Caco-2 (cell line): ENCODE results near the gene TXNIP. TPM values are rescaled to one million over a fixed set of nuclear protein-coding genes. Genes with fewer than 3 reads are reported as not detected.

Experiments used
- BruUV-seq: library from RNA; stranded (reverse); fragments of 400-500 nt; replicated peaks from 2 replicates; lab custom pipeline; 2021; lab: Mats Ljungman, UMichigan
- CTCF ChIA-PET: fragments of 300-600 bp; sonication (Branson Sonifier 250); formaldehyde crosslinking; loops from one replicate; lab custom pipeline; 2022; ENCODE audit warnings: antibody characterized with exemption; lab: Charles Lee
- POLR2A ChIA-PET: fragments of 300-600 bp; sonication (Branson Sonifier 250); formaldehyde crosslinking; loops from one replicate; lab custom pipeline; 2022; ENCODE audit warnings: antibody characterized with exemption; lab: Charles Lee
- DNase-seq, 2 experiments: peaks; one replicate each; pipeline versions ENCODE4 v3.0.0 to v3.0.0-alpha.2; 2020 to 2022
- H3K27me3 ChIP-seq: replicated peaks from 2 replicates; pipeline ENCODE4 v1.6.0; 2011; ENCODE audit warnings: low read length; ENCODE audit not compliant: control insufficient read depth, insufficient read depth
- H3K36me3 ChIP-seq: 2 replicates; pipeline ENCODE4 v1.5.1; 2011; ENCODE audit warnings: low read length; ENCODE audit not compliant: control insufficient read depth, insufficient read depth
- H3K4me1 ChIP-seq: fragments of 250-450 bp; sonication (Bioruptor Pico); 2 replicates; pipeline ENCODE4 v1.5.1; 2020; ENCODE audit warnings: mild to moderate bottlenecking
- H3K4me3 ChIP-seq: 2 replicates; pipeline ENCODE4 v1.5.1; 2011; ENCODE audit warnings: low read depth, mild to moderate bottlenecking, control low read depth, low read length
- H3K9me3 ChIP-seq: fragments of 250-450 bp; sonication (Bioruptor Pico); 2 replicates; pipeline ENCODE4 v1.5.1; 2020; ENCODE audit warnings: mild to moderate bottlenecking, moderate library complexity
- H3K27ac Mint-ChIP-seq: one replicate; pipeline ENCODE4 v1.8.0; 2022; ENCODE audit warnings: mixed read lengths; ENCODE audit not compliant: unreplicated experiment
- H3K27me3 Mint-ChIP-seq: one replicate; pipeline ENCODE4 v1.8.0; 2022; ENCODE audit warnings: mixed read lengths; ENCODE audit not compliant: insufficient read depth, unreplicated experiment
- H3K36me3 Mint-ChIP-seq: one replicate; pipeline ENCODE4 v1.8.0; 2022; ENCODE audit warnings: mild to moderate bottlenecking, mixed read lengths; ENCODE audit not compliant: insufficient read depth, unreplicated experiment
- H3K4me1 Mint-ChIP-seq: one replicate; pipeline ENCODE4 v1.8.0; 2022; ENCODE audit warnings: low read depth, mixed read lengths; ENCODE audit not compliant: unreplicated experiment
- H3K4me3 Mint-ChIP-seq: one replicate; pipeline ENCODE4 v1.8.0; 2022; ENCODE audit warnings: mild to moderate bottlenecking, moderate library complexity, mixed read lengths; ENCODE audit not compliant: unreplicated experiment
- H3K9me3 Mint-ChIP-seq: one replicate; pipeline ENCODE4 v1.8.0; 2022; ENCODE audit warnings: mixed read lengths; ENCODE audit not compliant: unreplicated experiment
- intact Hi-C: fragments of 100-400 bp; cut with micrococcal nuclease; formaldehyde crosslinking; loops from one replicate; pipeline ENCODE4 v1.10.0; 2022; ENCODE audit not compliant: unreplicated experiment
- total RNA-seq: library from RNA; stranded (reverse); gene quantifications from 2 replicates; pipeline ENCODE4 v1.2.3, GENCODE V29; 2022
- TF ChIP-seq, protein P1 (sequence below), 2 experiments: fragments of 200-600 bp in 1 of 2; IDR thresholded peaks; 1 replicate in 1 of 2; 2 replicates in 1 of 2; pipeline versions ENCODE4 v1.5.1 to v1.8.0; 2011 to 2022; ENCODE audit warnings: antibody characterized with exemption in 1 of 2, control low read depth in 1 of 2, inconsistent platforms in 1 of 2, low read depth in 1 of 2, low read length in 1 of 2, mild to moderate bottlenecking in 1 of 2, moderate library complexity in 1 of 2; ENCODE audit not compliant: insufficient read depth in 1 of 2, severe bottlenecking in 1 of 2, unreplicated experiment in 1 of 2

TXNIP gene
- total RNA-seq, 1 experiment from 2014 or later: 27.5 TPM

- peaks cover 15% of the 10 kb centered on the region for H3K4me1 Mint-ChIP-seq
- intact Hi-C loops: no loop called here
- no peak for DNase-seq
- BruUV-seq: no TSS peak
- Histone ChIP-seq H3K27me3 (no peaks in the 10 kb centered on the region), H3K4me1 (peaks cover 20% of the 10 kb centered on the region), H3K4me3 (no peak overlapping the region), H3K36me3 (no peaks in the 10 kb centered on the region), H3K9me3 (no peaks in the 10 kb centered on the region)
- no peak overlapping the region for H3K4me3 Mint-ChIP-seq
- no peak overlapping the region for H3K27ac Mint-ChIP-seq
- peaks cover 13% of the 10 kb centered on the region for H3K27me3 Mint-ChIP-seq
- no peaks in the 10 kb centered on the region for H3K36me3 Mint-ChIP-seq
- H3K9me3 Mint-ChIP-seq: no peaks in the 10 kb centered on the region
- POLR2A ChIA-PET: no interaction called here
- CTCF ChIA-PET: interaction anchor here (1.0 kb wide), 1 partner anchor 52 kb away, joined by 5 read pairs; no protein-coding TSS in a partner anchor
- TF ChIP-seq, protein P1, sequence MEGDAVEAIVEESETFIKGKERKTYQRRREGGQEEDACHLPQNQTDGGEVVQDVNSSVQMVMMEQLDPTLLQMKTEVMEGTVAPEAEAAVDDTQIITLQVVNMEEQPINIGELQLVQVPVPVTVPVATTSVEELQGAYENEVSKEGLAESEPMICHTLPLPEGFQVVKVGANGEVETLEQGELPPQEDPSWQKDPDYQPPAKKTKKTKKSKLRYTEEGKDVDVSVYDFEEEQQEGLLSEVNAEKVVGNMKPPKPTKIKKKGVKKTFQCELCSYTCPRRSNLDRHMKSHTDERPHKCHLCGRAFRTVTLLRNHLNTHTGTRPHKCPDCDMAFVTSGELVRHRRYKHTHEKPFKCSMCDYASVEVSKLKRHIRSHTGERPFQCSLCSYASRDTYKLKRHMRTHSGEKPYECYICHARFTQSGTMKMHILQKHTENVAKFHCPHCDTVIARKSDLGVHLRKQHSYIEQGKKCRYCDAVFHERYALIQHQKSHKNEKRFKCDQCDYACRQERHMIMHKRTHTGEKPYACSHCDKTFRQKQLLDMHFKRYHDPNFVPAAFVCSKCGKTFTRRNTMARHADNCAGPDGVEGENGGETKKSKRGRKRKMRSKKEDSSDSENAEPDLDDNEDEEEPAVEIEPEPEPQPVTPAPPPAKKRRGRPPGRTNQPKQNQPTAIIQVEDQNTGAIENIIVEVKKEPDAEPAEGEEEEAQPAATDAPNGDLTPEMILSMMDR (IDR thresholded peaks at IDR 0.05; ENCODE audit: insufficient read depth in 1 of 2, low read depth in 1 of 2, low read length in 1 of 2, severe bottlenecking in 1 of 2, unreplicated experiment in 1 of 2): no peak
These were observed 40.9 kb downstream of the TXNIP start for GRCh38 chr1:145955436-145955835.

GRCh38 chr1:145953861-145954260 is 42.5 kb downstream of the TXNIP start:
- Histone ChIP-seq H3K27me3 (no peaks in the 10 kb centered on the region), H3K9me3 (no peaks in the 10 kb centered on the region), H3K4me3 (no peak overlapping the region), H3K36me3 (no peaks in the 10 kb centered on the region), H3K4me1 (peaks cover 20% of the 10 kb centered on the region)
- intact Hi-C loops: no loop called here
- ChIA-PET CTCF (interaction anchor here (0.7 to 1.3 kb wide), 2 partner anchors 11 to 79 kb away, joined by 3 to 4 read pairs; partner anchors contain the start of genes ANKRD34A and POLR3GL), POLR2A (no interaction called here)
- Mint-ChIP-seq H3K4me1 (peaks cover 8% of the 10 kb centered on the region), H3K27me3 (peaks cover 6% of the 10 kb centered on the region), H3K36me3 (no peaks in the 10 kb centered on the region), H3K27ac (no peak overlapping the region), H3K9me3 (no peaks in the 10 kb centered on the region), H3K4me3 (no peak overlapping the region)
- no peak for DNase-seq
- BruUV-seq: no TSS peak
- TF ChIP-seq, protein P1 (IDR thresholded peaks at IDR 0.05; ENCODE audit: insufficient read depth in 1 of 2, low read depth in 1 of 2, low read length in 1 of 2, severe bottlenecking in 1 of 2, unreplicated experiment in 1 of 2): no peak

- Histone ChIP-seq H3K4me3 (no peak overlapping the region), H3K36me3 (no peaks in the 10 kb centered on the region), H3K4me1 (peaks cover 16% of the 10 kb centered on the region), H3K27me3 (no peaks in the 10 kb centered on the region), H3K9me3 (no peaks in the 10 kb centered on the region)
- CTCF ChIA-PET: no interaction called here
- Mint-ChIP-seq H3K4me3 (no peak overlapping the region), H3K9me3 (no peaks in the 10 kb centered on the region), H3K27ac (no peak overlapping the region), H3K27me3 (peaks cover 4% of the 10 kb centered on the region), H3K4me1 (peaks cover 8% of the 10 kb centered on the region), H3K36me3 (no peaks in the 10 kb centered on the region)
- no peak for DNase-seq
- TF ChIP-seq, protein P1 (IDR thresholded peaks at IDR 0.05; ENCODE audit: insufficient read depth in 1 of 2, low read depth in 1 of 2, low read length in 1 of 2, severe bottlenecking in 1 of 2, unreplicated experiment in 1 of 2): no peak
- BruUV-seq: no TSS peak
- intact Hi-C loops: no loop called here
- POLR2A ChIA-PET: no interaction called here
These were observed 43.5 kb downstream of the TXNIP start for GRCh38 chr1:145952903-145953302.
